ENCODE measurements around the gene CARNS1.

The CARNS1 gene

DNA sequence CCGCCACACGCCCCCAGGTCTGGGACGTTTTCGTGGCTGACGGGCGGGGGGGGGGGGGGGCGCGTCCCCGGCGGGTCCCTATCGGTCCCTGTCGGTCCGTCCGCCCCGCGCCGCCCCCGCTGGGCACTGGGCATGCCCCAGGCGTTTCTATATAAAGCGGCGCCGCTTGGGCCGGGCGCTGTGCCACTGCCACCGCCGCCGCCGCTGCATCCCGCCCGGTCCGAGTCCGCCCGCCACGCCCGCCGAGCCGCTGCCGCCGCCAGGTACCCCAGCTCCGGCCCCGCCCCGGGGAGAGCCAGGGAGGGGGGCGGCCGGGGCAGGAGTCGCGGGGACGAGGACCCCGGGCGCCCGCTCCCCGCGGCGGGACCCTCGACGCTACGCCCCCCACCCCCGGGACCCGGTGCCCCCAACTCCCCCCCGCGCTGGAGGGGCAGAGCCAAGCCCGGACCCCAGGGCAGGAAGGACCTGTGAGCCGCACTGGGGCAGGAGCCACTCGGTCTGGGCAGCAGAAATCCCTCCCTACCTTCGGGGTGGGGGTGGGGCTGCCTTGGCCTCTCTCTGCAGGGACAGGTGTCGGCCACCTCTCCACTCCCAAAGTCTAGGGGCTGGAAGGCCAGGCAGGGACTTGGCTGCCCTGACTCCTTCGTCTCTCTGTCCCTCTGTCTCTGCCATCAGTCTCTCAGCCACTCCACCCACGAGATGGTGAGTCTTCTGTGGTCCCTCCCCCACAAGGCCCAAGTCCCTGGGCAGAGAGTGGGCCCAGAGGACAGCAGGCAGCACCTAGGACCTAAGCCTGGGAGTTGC, at the start of gene CARNS1:
Gene CARNS1 (plus strand): TSS at position 178 of the 804 bp plus-strand sequence. CDS start 522 bp downstream, at position 700.
- no peak for DNase-seq

- DNase-seq = no peak
These were observed 49.6 kb upstream of the CARNS1 start for GRCh38 chr11:67365736-67366444.

GRCh38 chr11:67366546-67366945, 48.9 kb upstream of the CARNS1 start:
- no peak for DNase-seq

GRCh38 chr11:67366961-67367760, 48.3 kb upstream of the CARNS1 start:
- DNase-seq = no peak

- no peak for DNase-seq
These were observed 47.7 kb upstream of the CARNS1 start for GRCh38 chr11:67367761-67368227.

DNA sequence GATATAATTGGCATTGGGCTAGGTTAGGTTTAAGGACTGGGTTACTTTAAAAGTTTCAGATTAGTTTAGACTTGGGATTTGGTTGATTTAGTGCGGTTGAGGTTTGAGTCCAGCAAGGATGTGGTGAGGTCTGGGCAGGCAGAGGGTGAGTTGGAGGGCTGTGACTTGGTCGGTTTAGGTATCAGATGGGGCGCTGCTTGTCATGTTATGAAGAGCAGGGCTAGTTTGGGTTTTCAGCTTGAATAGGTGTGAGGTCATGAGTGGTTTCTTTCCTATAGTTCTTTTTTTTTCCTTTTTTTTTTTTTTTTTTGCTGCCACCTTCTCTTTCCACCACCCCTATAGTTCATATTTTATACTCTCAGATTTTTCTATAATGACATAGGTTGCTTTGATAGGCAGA, 46.9 kb upstream of the CARNS1 start:
- DNase-seq = no peak

- no peak for DNase-seq
These were observed 46.2 kb upstream of the CARNS1 start for GRCh38 chr11:67369275-67369674.

GRCh38 chr11:67369801-67370284, 45.6 kb upstream of the CARNS1 start:
- DNase-seq = no peak

GRCh38 chr11:67370351-67371076, 45.0 kb upstream of the CARNS1 start:
- DNase-seq = no peak

DNA sequence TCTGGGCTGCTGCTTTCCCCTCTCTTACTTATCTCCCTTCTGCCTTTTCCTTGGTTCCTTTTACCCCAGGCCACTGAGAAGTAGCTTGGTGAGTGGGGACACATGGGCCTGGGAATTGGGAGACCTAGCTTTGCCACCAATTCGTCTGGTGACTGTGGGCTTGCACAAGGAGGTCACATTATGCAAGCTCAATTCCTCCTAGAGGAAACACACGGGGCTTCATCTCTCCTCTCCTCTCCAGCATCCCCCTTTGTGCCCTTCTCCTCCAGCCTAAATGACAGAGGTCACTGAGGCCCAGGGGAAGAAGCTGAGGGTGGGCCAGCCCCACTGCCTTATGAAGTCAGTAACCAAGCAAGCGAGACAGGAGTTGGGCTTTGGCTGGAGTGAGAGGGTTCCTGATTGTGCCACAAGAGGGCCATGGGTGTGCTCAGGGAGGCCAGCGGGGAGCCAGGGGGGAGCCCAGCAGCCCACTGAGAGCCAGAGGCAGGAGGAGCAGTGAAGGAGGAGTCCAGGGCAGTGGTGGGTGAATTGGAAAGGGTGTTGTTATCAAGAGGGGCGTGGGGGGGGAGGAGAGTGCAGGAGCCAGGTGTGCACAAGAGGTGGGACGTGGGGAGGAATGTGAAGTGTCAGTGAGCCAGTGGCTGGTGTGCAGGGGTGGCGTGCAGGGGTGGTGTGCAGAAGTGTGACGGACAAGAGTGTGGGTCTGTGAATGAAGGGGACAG, 44.1 kb upstream of the CARNS1 start:
- no peak for DNase-seq

DNA sequence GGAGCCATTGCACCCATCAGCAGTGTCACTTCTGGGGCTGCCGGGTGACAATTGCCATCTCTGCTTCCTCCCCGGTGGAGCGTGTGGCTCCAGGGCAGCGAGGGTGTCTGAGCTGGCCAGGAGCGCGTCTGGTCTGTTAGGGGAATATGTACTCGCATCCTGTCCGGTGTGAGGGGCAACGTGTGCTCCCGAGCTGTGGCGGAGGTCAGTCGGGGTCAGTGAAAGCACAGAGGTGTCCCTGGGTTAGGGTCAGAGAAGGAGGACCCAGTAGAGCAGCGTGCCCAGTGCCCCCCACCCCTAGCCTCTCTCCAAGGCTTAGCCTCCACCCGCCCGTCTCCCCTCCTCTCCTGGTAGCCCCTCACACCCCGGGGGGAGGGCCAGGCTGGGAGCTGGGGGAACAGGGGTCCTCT, 43.6 kb upstream of the CARNS1 start:
- no peak for DNase-seq

DNA sequence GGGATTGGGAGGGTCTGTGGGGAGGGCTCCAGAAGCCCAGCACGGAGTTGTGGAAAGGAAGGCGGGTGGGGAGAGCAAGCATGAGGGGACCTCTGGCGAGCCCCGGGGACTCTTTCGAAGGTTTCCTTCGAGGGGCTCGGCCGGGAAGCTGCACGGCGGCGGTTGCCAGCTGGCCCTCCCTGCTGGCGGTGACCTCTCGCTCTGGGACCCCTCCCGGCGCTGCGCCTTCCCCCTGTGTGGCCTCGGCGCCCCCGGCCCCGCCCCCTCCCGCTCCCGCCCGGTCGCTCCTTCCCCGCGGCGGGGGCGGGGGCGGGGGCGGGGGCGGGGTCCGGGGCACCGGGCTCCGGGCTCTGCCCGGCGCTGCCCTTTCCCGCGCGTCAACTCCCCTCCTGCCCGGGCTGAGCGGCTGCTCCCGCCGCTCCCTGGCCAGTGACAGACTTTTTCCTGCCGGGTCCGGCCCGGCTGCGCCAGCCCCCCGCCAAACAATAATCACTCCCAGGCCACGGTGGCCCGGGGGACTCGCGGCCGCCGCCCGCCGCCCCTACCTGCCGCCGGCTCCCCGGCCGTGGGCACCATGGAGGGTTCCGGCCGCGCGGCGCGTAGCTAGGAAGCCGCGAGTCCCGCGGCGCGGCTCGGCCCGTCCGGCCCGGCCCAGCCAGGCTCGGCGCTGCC, 43.0 kb upstream of the CARNS1 start:
- DNase-seq = no peak

DNA sequence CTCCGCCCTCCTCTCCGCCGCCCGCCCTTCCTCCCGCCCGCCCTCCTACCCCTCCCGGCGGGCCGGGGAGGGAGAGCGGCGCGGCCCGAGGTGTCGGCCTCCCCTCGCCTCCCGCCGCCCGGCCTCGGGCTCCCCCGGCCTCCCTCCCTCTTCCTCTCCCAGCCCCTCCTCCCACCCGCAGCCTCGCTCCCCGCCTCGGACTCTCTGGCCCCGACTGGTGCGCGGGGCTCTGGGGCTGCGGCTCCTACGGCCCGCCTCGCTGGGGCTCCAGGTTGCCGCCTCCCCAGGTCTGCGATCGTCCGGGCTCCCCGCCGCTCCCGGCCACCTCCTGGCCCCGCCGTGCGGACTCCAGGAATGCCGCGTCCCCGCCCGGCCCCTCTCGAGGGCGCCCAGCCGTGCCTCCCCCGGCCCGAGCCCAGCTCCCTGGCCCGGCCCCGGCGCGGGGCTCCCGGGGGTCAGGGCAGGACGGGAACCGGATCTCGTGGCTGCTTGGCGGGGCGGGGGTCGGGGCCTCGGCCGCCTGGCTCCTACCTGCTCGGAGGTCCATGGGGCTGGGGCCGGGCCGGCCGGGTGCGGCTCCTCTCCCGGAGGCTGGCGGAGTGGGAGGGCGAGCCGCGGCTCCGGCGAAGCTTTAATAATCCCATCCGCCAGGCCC, 42.4 kb upstream of the CARNS1 start, which contains the start of gene CLCF1:
Gene CLCF1 (minus strand): TSS at position 606 of the 655 bp plus-strand sequence. CDS start 59 bp downstream, at position 547.
- DNase-seq = no peak

DNA sequence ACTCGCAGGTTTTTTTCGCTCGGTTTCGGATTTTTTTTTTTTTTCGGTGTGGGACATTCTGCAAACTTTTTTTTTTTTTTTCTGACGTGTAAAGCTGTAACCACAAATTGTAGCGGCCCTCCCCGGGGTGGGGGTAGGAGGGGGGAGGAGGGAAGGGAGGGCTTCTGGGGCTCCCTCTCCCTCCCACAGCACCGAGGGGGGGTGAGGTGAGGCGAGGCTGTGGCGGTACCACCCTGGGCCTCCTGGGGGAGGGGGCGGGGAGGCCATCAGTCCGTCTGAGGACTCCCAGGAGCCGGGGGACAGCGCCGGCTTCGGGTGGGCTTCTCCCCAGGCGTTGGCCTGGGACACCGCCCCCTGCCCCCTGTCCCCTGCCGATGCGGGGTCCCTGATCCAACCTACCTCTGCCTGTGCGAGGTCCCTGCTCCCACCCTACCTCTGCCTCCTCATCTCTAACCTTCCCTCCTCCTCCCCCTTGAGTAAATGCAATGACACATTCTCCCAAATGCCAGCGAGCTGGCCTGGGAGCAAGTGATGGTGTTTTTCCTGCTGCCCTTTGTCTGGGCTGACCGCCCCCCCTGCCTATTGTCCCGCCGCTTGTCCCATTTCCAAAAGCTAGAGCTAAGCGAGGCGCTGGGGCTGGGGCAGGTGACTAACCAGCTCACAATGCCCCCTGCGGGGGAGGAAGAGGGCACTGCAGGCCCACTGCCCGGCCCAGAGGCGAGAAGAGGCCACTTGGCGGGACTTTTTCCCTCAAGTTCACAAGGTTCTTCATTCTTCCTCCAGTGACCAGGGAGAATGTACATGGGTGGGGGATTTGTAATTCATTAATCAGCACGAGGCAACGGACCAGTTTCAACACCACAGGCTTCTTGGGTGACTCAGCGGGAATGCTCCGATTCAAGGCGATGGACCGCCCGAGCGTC, 41.6 kb upstream of the CARNS1 start:
- no peak for DNase-seq

DNA sequence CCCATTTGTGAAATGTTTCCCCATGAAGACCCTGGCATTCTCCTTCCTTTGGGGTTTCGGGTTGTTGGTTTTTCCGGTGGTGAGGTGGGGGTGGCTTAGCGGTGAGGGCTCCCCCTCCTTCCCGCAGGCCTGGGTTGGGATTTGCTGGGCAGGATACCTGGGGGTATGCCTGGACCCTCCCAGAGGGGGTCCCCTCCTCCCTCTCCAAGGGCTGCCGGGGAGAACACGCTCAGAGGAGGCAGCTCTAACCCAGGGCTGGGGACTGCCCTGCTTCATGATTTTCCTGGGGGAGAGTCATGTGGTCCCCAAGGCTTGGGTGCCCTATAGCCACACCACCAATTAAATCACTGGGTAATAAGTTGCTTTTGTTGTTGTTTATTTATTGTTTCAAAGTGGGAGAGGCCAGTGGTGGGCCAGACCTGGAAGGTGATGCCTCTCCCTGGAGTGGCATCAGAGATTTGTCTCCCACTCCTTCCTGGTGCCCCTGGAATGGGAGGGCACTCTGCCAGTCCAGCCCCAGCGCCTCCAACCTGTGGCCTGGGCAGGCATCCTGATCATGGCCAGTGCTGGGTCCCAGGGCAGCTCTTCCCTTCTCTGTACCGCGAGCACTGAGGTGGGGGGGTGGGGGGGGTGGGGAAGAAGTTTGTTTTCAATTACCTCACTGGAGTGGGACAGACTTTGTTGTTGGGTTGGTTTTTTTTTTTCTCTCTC, 40.8 kb upstream of the CARNS1 start:
- no peak for DNase-seq

- no peak for DNase-seq
These were observed 40.0 kb upstream of the CARNS1 start for GRCh38 chr11:67375320-67376055.

DNA sequence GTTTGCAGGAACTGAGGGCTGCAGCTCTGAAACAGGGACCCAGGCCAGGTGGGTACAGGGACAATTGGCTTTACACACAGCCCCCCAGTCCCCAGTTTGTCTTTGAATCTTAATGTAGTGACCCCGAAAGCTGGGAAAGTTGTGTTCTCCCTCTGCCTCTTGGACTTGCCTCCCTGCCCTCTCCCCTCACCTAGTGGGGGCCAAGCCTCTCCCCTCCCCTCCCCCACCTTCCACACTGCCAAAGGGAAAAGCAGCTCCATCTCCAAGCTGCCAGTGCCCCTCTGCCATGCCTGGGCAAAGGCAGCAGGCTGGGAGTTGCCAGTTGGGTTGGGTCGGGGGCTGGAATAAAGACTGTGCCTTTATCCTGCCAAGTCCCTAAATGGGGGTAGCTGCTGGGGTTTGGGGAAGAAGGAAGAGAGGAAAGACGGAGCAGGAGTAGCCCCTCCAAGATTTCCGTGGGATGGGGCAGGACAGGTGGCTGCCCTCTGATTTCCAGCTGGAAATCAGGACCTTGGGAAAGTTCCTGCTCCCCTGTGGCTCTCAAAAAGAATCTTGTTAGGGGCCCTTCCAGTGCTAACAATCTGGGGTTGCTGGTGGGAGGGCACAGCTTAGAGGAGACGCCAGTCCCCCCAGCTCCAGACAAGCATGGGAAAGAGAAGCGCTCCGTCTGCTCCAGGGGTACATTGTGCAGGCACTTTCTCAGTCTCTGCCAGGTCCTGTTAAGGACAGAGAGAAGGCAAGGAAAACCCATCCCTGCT, 39.2 kb upstream of the CARNS1 start:
- no peak for DNase-seq
